Measurements from ENCODE around the gene CTNND1. TPM values are rescaled to one million over a fixed set of nuclear protein-coding genes. Genes with fewer than 3 reads are reported as not detected.
A peak's percentile ranks its signal among the peaks of the same experiment; 100 is the strongest.
"Not testable (repeated sequence)": the region's sequence is repeated elsewhere in the genome, so short reads cannot be mapped to it uniquely, and the experiment has no call there.

Gene CTNND1, protein sequence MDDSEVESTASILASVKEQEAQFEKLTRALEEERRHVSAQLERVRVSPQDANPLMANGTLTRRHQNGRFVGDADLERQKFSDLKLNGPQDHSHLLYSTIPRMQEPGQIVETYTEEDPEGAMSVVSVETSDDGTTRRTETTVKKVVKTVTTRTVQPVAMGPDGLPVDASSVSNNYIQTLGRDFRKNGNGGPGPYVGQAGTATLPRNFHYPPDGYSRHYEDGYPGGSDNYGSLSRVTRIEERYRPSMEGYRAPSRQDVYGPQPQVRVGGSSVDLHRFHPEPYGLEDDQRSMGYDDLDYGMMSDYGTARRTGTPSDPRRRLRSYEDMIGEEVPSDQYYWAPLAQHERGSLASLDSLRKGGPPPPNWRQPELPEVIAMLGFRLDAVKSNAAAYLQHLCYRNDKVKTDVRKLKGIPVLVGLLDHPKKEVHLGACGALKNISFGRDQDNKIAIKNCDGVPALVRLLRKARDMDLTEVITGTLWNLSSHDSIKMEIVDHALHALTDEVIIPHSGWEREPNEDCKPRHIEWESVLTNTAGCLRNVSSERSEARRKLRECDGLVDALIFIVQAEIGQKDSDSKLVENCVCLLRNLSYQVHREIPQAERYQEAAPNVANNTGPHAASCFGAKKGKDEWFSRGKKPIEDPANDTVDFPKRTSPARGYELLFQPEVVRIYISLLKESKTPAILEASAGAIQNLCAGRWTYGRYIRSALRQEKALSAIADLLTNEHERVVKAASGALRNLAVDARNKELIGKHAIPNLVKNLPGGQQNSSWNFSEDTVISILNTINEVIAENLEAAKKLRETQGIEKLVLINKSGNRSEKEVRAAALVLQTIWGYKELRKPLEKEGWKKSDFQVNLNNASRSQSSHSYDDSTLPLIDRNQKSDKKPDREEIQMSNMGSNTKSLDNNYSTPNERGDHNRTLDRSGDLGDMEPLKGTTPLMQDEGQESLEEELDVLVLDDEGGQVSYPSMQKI
- 190 and 191 TPM in 2 replicates for polyA plus RNA-seq (2011; rRNA removed)
- polyA minus RNA-seq (2011; rRNA and poly(A)+ RNA removed): 509 and 760 TPM in 2 replicates

DNA sequence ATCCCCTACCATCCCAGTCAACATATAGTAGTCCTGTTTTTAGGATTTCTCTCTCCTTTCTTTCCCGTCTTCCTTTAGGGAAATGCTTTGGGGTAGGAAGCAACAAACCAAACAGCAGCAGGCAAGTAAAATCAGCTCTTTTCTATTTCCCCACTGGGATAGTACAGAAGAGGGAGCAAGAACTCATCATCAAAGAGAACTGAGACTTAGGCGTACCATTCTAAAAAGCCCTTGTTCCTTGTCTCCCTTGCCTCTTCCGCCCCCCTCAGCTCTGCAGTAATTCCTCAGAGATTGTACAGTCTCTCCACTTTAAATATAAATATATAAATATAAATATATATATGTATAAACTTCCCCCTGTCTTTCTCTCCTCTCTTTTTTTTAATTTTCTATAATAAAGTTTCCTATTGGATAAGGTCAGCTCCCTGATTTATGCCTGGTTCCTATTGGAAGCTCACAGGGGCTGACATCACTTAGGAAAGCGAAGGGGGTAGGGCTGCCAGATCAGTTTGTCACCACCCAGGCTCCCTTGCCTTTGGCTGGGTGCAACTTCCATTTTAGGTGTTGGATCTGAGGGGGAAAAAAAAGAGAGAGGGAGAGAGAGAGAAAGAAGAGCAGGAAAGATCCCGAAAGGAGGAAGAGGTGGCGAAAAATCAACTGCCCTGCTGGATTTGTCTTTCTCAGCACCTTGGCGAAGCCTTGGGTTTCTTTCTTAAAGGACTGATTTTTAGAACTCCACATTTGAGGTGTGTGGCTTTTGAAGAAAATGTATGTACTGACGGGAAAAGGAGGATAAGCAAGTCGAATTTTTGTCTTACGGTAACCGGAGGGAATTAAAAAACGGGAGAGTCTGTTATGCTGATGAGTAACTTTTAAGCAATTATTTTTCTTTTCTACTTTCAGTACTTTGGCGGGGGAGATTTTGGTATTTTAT is at the start of gene CTNND1:
TSS of gene CTNND1 (plus strand) at position 502 of the 934 bp plus-strand sequence. CDS start 29,677 bp downstream, outside the sequence.
- peak; percentile 96 for DNase-seq (ENCODE audit: low read depth, low spot score)
- H3K27ac ChIP-seq (ENCODE audit: low read depth, low read length): peak within 1 kb of the TSS; percentile 98
- H3K4me3 ChIP-seq (ENCODE audit: low read depth, low read length): peak within 1 kb of the TSS; percentile 89
- ChIA-PET POLR2A (interaction anchor here (0.6 to 2.7 kb wide), 9 partner anchors 10 to 298 kb away, joined by 3 to 15 read pairs (median 5); partner anchors contain the start of genes BTBD18 and SELENOH), CTCF (interaction anchor here (0.5 to 9.9 kb wide), 16 partner anchors 9 to 763 kb away, joined by 3 to 157 read pairs (median 4); partner anchors contain the start of genes BTBD18 and SELENOH)
- no peaks in the 10 kb centered on the region for H3K27me3 ChIP-seq (ENCODE audit: control insufficient read depth, insufficient read depth, low read length)
- TF ChIP-seq, protein P1, sequence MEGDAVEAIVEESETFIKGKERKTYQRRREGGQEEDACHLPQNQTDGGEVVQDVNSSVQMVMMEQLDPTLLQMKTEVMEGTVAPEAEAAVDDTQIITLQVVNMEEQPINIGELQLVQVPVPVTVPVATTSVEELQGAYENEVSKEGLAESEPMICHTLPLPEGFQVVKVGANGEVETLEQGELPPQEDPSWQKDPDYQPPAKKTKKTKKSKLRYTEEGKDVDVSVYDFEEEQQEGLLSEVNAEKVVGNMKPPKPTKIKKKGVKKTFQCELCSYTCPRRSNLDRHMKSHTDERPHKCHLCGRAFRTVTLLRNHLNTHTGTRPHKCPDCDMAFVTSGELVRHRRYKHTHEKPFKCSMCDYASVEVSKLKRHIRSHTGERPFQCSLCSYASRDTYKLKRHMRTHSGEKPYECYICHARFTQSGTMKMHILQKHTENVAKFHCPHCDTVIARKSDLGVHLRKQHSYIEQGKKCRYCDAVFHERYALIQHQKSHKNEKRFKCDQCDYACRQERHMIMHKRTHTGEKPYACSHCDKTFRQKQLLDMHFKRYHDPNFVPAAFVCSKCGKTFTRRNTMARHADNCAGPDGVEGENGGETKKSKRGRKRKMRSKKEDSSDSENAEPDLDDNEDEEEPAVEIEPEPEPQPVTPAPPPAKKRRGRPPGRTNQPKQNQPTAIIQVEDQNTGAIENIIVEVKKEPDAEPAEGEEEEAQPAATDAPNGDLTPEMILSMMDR (IDR thresholded peaks at IDR 0.05; ENCODE audit: low read depth, low read length): no peak
- H3K9me3 ChIP-seq (ENCODE audit: control insufficient read depth, insufficient read depth, low read length): no peaks in the 10 kb centered on the region

DNA sequence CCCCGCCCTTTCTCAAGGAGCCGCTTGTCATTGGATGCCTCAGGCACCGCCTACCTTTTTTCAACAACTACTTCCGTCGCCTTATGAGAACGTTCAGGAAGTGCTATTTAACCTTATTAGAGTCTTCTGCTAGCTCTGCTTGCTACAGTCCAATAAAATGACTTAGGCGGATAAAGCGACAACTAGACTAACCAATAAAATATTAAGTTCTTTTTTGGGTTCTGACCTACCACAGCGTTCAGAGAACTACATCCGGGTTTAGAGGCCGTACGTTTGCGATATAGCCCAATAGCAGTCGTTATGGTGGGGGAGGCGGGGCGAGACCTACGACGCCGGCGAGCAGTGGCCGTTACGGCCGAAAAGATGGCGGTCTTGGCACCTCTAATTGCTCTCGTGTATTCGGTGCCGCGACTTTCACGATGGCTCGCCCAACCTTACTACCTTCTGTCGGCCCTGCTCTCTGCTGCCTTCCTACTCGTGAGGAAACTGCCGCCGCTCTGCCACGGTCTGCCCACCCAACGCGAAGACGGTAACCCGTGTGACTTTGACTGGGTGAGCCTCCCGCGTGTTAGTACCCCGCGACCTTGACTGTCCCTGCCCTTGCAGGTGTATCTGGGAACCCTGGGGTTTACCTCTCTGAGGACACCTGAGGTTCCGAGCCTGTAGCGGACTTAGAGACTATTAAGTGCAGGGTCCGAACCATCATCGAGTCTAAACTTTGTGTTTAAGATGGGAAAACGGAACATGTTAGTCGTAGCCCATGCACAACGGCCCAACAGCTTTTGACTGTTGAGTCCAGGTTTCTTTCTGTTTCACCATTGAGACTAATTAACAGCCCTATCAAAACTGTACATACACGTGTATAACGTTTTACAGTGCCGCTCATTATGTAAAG is 49.1 kb upstream of the CTNND1 start, which contains the start of gene TMX2:
TSS of gene TMX2 (plus strand) at position 338 of the 895 bp plus-strand sequence. CDS start at position 364, 26 bp downstream.
- TF ChIP-seq, protein P1 (IDR thresholded peaks at IDR 0.05; ENCODE audit: low read depth, low read length): no peak
- peak; percentile 98 for DNase-seq (ENCODE audit: low read depth, low spot score)
- CTCF ChIA-PET: interaction anchor here (0.6 kb wide), 2 partner anchors 12 to 15 kb away, joined by 3 to 4 read pairs; no protein-coding TSS in a partner anchor
- H3K27me3 ChIP-seq (ENCODE audit: control insufficient read depth, insufficient read depth, low read length): no peaks in the 10 kb centered on the region
- H3K4me3 ChIP-seq (ENCODE audit: low read depth, low read length): peak within 1 kb of the TSS; percentile 100
- peak within 1 kb of the TSS; percentile 68 for H3K27ac ChIP-seq (ENCODE audit: low read depth, low read length)
- POLR2A ChIA-PET: interaction anchor here (0.5 to 1.0 kb wide), 6 partner anchors 10 to 88 kb away, joined by 3 to 7 read pairs (median 4); partner anchors contain the start of gene SELENOH
- H3K9me3 ChIP-seq (ENCODE audit: control insufficient read depth, insufficient read depth, low read length): no peaks in the 10 kb centered on the region

DNA sequence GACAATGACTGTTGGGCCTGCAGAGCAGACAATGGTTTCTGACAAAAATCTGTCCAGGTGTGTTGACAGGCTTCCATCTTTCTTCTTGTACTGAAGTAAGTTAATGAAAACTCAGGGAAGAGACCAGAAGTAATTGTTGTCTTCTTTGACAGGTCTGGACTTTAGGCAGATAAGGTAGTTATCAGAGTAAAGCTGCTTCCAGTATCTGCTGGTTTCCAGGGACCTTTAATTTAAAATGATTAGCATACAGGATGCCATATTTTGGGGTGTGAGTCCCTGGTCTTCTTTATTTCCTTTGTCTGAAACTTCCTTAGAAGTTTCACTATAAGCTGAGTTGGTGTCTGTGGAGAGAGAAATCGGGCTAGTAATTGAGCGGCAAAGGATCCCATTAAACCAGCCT is 47.8 kb upstream of the CTNND1 start:
- no peak for DNase-seq (ENCODE audit: low read depth, low spot score)
- CTCF ChIA-PET: interaction anchor here (1.2 to 2.1 kb wide), 2 partner anchors 87 to 810 kb away, joined by 5 to 11 read pairs; no protein-coding TSS in a partner anchor

DNA sequence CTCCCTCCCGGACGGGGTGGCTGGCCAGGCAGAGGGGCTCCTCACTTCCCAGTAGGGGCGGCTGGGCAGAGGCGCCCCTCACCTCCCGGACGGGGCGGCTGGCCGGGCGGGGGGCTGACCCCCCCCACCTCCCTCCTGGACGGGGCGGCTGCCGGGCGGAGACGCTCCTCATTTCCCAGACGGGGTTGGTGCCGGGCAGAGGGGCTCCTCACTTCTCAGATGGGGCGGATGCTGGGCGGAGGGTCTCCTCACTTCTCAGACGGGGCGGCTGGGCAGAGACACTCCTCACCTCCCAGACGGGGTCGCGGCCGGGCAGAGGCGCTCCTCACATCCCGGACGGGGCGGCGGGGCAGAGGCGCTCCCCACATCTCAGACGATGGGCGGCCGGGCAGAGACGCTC is 44.9 kb upstream of the CTNND1 start:
- H3K27me3 ChIP-seq (ENCODE audit: control insufficient read depth, insufficient read depth, low read length); CTCF ChIA-PET; DNase-seq (ENCODE audit: low read depth, low spot score); H3K4me3 ChIP-seq (ENCODE audit: low read depth, low read length); H3K9me3 ChIP-seq (ENCODE audit: control insufficient read depth, insufficient read depth, low read length); POLR2A ChIA-PET; H3K27ac ChIP-seq (ENCODE audit: low read depth, low read length): not testable (repeated sequence)

More for the DNA sequence above, 47.8 kb upstream of the CTNND1 start:
- TF ChIP-seq, protein P1 (IDR thresholded peaks at IDR 0.05; ENCODE audit: low read depth, low read length): no peak
- POLR2A ChIA-PET: no interaction called here
- H3K27me3 ChIP-seq (ENCODE audit: control insufficient read depth, insufficient read depth, low read length): no peaks in the 10 kb centered on the region
- H3K9me3 ChIP-seq (ENCODE audit: control insufficient read depth, insufficient read depth, low read length): no peaks in the 10 kb centered on the region
- peak overlapping the region; percentile 100 for H3K4me3 ChIP-seq (ENCODE audit: low read depth, low read length)
- no peak overlapping the region for H3K27ac ChIP-seq (ENCODE audit: low read depth, low read length)
